Left cardiac atrium (tissue), 4 donors: ENCODE measurements around the gene CD69. TPM values are rescaled to one million over a fixed set of nuclear protein-coding genes. Genes with fewer than 3 reads are reported as not detected.
"Not testable (repeated sequence)": the region's sequence is repeated elsewhere in the genome, so short reads cannot be mapped to it uniquely, and the experiment has no call there.

Source experiments
- ATAC-seq, 2 donors: fragments of 200-7000 bp; cut with Tn5 transposase; one replicate each; pipeline ENCODE4 v1.9.1; 2020; ENCODE audit warnings: mild to moderate bottlenecking in 2 of 2, moderate library complexity in 2 of 2
- DNase-seq: peaks from one replicate; pipeline ENCODE4 v3.0.0-alpha.2; 2020
- intact Hi-C, 2 donors: fragments of 100-400 bp; cut with DNase I; formaldehyde crosslinking; loops; one replicate each; pipeline versions ENCODE4 v1.14.1 to v1.15.1; 2022 to 2023
- total RNA-seq, 2 donors: library from RNA; stranded (reverse); fragmentation: NEBNext Ultra II Directional; extraction: Animal tissue kit (Norgen Biotek cat#: 25700); gene quantifications; one replicate each; pipeline ENCODE4 v1.2.1, GENCODE V29; 2021
- donor health status: DM: no; HTN: yes; CAD: no.
- donor health status: DM: no; HTN: yes; CAD: no; lungs with severe emphysema.
- donor health status: DM: yes; HTN: yes; CAD: no.
- donor health status: Dilated cardiomyopathy.

Gene CD69
- total RNA-seq, 2 donors from 2014 or later, result 1.7 to 2.9 TPM

DNA sequence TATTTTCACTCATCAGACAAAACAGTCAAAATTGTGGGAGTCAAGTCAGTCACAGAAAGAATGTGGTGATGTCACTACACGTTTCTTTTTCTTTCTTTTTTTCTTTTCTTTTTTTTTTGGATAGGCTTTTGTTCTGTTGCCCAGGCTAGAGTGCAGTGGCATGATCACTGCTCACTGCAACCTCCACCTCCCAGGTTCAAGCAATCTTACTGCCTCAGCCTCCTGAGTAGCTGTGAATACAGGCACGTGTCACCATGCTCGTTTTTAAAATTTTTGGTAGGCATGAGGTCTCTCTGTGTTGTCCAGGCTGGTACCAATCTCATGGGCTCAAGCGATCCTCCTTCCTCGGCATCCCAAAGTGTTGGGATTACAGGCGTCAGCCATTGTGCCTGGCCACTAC, 30.1 kb downstream of the CD69 start:
- intact Hi-C loops, result no loop called here
- ATAC-seq (no peak), DNase-seq (no peak)

DNA sequence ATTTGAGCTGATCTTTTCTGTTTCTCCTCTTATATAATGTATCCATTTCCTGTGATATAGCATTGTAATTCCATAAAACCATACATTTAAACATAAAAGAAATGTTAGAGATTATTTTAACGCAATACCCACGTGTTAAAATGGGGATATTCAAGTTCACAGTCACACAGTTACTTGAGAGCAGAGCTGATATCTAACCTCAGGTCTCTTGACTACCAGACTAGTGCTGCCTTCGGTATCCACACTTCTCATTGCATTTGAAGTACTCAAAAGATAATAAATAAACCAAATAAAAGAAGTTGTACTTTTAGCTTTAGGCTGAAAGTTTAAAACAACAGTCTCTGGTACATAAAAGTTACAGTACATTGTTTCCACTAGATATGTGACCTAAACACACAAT, 30.7 kb downstream of the CD69 start:
- intact Hi-C loops, result no loop called here
- ATAC-seq (no peak), DNase-seq (no peak)

DNA sequence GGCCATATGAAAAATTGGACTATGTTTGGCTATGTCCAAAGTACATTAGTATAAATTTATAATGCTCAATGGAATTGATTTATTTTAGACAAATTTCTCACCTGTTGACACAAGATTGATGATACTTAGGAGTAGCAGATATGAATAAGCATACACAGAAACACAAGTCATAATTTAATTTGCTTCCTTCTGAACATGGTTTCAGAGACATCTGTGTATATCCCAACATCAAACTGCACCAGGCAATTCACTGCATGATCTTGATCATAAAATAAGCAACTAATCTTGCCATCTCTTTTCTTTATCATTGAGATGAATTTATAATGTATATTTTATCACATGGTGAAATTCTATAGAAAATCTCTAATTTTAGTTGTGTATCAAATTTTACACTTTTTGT, 31.6 kb downstream of the CD69 start:
- intact Hi-C loops, result no loop called here
- no peak for ATAC-seq
- DNase-seq, result no peak

DNA sequence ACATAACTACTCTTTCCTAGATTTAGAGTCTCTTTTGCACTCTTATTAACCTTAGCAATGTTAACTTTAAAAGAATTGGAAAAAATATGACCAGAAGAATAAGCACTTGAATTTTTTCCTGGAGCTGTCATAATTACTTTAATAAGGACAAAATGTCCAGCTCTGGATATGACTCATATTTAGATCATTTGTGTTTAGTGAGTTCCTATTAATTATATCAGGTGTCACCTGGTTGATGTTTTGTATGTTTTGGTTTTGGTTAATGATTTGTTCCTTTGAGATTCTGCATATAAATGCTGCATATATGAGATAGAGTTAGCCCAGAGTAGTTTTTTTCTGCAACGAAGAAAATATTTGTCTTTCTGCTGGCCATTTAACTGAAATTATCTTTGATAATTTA, 32.9 kb downstream of the CD69 start:
- ATAC-seq, result no peak

DNA sequence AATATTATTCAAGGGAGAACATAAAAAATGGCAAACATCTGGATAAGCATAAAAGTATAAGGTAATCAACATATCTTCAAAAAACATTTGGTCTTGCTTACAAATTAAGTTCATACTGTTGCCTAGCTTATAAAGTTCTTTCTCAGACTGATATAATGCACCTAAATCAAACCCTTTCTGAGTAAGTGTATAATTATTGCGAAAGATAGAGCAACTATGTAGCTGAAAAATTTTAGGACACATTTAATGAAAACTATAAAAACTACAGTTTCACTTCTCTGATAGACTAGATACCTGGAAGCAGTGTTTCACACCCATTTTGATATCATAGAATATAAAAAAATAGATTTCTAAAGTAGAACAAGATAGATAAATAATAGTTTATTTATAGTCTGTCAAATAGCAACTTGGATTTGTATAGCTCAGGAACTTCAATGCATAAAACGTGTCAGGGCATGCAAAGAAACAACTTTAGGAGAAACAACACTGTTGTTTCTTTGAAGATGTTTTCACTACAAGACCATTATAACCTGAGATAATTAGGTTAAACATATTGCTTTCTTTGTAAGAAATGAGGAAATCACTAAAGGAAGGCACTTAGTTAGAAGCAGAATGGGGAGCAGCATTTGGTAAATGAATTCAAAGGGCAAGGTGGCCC, 35.4 kb downstream of the CD69 start:
- DNase-seq (no peak), ATAC-seq (no peak)
- intact Hi-C loops, result no loop called here

More for the DNA sequence above, 32.9 kb downstream of the CD69 start:
- no peak for DNase-seq
- intact Hi-C loops, result no loop called here

DNA sequence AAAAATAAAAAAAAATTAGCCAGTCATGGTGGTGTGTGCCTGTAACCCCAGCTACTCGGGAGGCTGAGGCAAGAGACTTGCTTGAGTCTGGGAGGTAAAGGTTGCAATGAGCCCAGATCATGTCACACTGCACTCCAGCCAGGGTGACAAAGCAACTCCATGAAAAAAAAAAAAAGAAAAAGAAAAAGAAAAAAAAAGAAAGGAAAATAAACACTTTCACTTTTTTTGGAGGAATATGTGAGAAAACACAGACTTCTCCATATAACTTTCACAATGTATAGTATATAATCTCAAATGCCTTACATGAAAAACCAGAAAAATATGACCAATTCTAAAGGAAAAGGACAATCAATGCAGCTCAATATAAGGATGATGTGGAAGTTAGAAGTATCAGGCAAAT, 36.7 kb downstream of the CD69 start:
- DNase-seq (no peak), ATAC-seq (no peak)
- intact Hi-C loops, result no loop called here

DNA sequence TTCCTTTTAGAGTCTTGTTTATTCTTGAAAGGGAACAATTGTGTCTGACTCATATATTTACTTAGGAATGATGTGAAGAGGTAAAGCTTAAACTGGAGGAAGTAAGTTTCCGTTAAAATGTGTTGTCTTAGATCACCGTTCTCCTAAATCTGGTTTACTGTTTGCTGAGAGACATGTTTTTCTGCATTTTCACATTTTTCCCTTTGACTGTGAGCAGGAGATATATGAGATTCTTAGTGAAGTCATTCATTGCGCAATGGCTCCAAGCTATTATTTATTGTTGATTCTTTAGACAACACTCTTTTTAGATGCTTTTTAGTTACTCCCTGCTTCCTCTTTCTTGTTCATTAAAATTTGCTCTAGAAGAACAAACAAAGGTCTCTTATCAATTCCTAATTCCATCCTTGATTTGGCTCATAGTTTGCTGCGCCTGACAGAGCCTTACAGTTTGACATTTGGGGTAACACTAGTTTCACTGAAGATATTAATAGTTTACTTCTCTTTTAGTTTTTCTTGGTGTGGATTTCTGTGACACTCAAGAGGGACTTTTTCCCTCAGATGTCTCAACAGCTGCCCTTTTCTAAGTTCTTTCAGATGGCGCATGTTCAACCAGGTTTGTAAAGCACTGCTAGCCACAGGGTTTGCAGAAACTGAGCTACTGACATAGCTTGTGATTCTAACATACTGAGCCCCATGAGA, 39.2 kb downstream of the CD69 start:
- ATAC-seq, result no peak

DNA sequence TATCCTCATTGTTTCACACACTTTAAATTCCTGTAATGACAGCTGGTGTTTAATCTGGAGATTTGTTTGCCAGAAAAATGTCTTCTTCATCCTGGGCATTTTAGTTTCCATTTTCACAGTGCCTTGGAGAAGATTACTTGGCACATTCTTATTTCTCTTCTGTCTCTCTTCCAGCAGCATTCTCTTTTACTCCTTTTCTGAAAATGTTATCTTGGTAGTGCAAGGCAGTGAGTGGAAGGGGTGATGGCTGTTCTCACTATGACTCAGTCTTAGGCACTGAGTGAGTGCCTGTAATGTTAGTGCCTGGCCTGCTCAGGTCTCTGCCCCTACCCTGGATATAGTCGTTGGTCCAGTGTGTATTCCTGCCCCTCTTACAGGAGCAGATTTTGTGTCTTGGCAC, 40.9 kb downstream of the CD69 start:
- peak in 1 of 2 donors; percentile 33 for ATAC-seq
- intact Hi-C loops, result no loop called here

More for the DNA sequence above, 39.2 kb downstream of the CD69 start:
- intact Hi-C loops, result no loop called here
- no peak for DNase-seq

DNA sequence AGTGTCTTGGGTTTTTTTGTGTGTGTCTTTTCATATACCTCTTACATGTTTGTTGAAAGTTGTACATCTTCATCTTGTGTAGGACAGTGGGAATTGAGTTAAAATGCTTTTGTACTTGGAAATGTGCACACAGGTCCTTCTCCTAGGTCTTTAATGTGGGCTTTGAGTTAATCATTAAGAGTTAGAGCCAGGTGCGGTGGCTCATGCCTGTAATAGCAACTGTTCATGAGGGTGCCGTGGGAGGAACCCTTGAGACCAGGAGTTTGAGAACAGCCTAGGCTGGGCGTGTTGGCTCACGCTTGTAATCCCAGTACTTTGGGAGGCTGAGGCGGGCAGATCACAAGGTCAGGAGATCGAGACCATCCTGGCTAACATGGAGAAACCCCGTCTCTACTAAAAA, 41.7 kb downstream of the CD69 start:
- no peak for ATAC-seq
- DNase-seq, result no peak
- intact Hi-C loops, result no loop called here

More for the DNA sequence above, 40.9 kb downstream of the CD69 start:
- no peak for DNase-seq

DNA sequence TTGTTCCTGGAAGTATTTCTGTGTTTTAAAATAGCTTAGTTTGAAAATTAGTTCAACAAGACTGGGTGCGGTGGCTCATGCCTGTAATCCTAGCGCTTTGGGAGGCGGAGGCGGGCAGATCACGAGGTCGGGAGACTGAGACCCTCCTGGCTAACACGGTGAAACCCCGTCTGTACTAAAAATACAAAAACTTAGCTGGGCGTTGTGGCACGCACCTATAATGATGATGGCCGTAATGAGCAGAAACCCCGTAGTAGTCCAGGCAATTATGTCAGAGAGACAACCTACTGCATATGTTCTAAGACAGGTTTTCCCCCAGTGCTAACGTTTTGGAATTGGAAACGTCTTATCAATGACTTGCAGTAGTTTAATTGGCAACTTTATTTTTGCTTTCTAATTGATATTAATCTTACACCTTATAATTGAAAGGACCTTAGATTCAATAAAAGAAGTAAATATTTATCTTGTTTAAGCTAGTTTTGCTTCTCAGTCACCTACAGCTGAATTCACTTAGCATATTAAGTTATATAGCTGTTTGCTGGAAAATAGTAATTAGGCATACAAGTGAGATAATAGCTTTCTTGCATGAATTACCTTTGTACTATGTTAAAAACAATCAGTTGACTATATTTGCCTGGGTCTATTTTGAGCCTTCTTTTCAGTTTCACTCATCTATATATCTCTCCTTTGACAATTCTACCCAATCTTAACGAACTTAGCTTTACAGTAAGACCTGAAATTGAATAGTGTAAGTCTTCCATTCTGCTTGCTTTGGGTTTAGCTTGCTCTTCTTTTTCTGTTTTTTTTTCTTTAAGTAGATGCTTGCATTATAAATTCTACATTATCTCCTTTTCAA, 43.4 kb downstream of the CD69 start:
- ATAC-seq (no peak), DNase-seq (no peak)
- intact Hi-C loops, result no loop called here

DNA sequence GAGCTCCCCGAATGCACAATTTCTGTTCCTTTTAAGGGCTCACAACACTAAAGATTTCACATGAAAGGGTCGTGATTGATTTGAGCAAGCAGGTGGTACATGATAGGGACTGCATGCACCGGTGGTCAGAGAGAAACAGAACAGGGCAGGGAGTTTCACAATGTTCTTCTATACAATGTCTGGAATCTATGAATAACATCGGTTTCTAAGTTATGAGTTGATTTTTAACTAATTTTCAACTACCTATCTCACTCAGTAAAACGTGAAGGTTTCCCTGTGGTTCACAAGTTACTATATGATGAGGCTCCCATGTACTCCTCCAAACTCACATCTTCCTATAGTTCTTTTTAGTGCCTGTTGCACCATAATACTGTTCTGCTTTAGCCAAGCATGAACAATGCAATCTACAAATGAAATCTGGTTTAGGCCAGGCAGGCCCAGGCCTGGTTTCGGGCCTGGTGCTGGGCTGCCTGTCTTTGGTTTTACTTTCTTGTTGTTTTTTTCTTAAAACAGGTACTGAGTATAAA, 47.6 kb downstream of the CD69 start:
- intact Hi-C loops, ATAC-seq: not testable (repeated sequence)

DNA sequence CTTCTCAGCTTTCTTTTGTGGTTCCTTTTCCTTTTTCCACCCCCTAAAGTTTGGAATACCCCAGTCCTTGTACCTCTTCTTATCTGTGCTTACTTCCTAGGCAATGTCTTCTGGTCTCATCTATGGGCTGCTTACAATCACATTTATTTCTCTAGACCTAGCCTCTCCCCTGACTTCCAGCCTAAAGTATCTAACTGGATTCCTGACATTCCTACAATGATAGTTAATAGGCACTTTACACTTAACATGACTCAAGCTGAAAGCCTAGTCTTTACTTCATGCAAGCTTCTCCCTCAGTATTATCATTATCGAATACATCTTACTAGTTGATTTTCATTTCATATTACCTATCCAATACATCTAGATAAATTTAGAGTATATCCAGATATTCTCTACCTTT, 49.0 kb downstream of the CD69 start:
- ATAC-seq (no peak), DNase-seq (no peak)
- intact Hi-C loops, result no loop called here

More for the DNA sequence above, 47.6 kb downstream of the CD69 start:
- not testable (repeated sequence) for DNase-seq

DNA sequence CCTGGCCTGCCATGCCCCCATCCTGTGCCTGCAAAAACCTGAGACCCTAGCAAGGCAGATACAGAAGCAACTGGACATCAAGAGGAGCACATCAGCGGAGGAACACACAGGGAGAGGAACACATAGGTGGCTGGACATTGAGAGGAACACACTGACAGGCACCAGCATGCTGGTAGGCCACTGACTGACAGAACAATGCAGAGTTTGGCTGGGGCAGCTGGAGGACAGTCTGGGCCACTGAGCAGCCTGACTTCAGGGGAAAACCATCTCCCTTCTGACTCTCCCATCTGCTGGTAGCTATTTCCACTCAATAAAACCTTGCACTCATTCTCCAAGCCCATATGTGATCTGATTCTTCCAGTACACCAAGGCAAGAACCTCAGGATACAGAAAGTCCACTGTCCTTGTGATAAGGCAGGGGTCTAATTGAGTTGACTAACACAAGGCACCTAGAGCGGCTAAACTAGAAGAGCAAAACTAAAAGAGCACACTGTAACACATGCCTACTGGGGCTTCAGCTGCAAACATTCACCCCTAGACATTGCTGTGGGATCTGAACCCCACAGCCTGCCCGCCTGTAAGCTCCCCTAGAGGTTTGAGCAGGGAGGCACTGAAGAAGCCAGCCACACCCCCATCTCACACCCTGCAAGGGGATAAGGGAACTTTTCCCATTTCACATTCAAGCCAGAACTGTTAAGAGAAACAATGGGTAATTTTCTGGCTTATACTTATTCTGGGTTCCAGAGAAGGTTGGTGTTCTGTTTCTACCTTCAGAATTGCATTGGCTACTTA, 49.9 kb downstream of the CD69 start:
- no peak for DNase-seq
- intact Hi-C loops, result no loop called here
- ATAC-seq, result no peak

DNA sequence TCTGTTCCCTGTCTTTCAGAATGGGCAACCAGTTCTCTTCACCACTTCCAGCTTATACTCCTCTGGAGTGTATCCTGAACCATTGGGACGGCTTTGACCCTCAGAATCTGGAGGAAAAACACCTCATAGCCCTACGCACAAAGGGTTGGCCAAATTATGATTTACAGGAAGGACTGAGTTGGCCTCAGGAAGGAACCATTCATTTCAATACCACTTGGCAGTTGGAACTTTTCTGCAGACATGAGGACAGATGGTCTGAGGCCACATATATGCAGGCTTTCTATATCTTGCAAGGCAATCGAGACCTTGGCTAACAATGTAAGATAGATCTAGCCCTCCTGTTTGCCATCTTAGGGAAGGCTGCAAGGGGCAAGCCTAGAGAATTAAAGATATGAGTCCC, 51.8 kb downstream of the CD69 start:
- DNase-seq (no peak), ATAC-seq (no peak)
- intact Hi-C loops, result loop anchor here (5.0 kb wide), 1 partner anchor 72 kb away; no protein-coding TSS in a partner anchor

DNA sequence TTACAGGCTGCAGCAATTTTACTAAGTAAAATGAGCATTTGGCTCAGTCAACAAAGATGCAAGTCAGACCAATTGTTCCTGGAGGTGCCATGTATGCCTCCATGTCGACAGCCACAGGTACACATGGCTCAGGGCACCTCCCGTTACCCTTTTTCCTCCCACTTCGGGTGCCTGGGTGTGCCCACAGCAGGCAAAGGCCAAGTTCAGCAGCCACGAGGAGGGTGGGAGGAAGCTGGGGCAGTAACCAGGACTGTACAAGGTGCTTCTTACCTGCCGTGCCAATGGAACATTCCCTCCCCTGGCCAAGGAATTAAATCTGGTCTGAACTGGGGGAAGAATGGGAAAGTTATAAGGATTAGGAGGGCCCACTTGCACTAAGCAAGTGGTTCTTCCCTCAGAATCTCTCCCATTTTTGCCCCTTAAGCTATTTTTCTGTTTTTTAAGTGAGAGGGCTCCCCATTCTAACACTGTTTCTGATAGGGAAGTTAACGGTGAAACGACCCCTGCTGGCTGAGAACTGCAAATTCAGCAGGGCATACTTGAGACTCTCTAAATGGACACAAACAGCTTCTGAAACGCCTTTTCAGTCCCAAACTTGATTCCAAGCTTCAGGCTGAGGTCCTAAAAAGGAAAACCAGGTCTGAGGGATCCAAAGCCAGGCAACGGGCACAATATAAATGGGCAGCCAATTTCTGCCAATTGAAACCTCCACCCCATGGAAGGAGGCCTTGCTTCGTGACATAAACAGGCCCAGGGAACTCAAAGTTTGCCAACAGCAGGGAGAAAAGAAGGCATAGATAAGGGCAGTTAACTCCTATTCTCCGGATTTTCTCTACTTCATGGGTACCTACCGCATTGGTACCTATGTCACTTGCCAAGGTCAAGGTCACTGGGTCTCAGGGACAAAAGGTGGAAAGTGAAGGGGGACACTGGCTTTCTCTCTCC, 52.6 kb downstream of the CD69 start:
- peak; percentile 36 for DNase-seq
- peak; percentile 62 to 70 for ATAC-seq
- intact Hi-C loops, result loop anchor here (5.0 kb wide), 1 partner anchor 71 kb away; no protein-coding TSS in a partner anchor

DNA sequence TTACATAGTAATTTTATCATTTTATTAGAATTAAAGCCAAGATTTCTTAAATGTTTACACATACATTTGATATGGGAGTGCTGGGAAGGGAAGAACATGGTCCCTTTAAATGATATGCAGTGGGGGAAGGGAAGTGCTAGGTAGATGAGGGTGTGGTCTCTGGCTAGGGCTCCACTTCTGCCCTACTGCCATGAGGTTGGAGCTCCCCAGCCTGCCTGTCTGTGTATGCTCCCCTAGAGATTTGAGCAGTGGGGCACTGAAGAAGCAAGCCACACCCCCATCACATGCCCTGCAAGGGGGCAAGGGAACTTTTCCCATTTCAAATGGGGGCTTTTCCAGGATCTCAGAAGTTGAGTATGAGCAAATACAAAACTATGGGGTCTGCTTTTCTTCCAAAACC, 53.3 kb downstream of the CD69 start:
- intact Hi-C loops, result loop anchor here (5.0 kb wide), 1 partner anchor 70 kb away; no protein-coding TSS in a partner anchor
- no peak for ATAC-seq
- no peak for DNase-seq

DNA sequence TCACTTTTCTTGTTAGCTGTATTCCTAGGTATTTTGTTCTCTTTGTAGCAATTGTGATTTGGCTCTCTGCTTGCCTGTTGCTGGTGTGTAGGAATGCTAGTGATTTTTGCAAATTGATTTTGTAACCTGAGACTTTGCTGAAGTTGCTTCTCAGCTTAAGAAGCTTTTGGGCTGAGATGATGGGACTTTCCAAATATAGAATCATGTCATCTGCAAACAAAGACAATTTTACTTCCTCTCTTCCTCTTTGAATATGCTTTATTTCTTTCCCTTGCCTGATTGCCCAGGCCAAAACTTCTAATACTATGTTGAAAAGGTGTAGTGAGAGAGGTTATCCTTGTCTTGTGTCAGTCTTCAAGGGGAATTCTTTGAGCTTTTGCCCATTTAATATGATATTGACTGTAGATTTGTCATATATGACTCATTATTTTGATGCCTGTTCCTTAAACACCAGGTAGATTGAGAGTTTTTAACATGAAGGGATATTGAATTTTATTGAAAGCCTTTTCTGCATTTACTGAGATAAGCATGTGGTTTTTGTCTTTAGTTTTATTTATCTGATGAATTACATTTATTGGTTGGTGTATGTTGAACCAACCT, 54.5 kb downstream of the CD69 start:
- intact Hi-C loops, result loop anchor here (5.0 kb wide), 1 partner anchor 69 kb away; no protein-coding TSS in a partner anchor
- no peak for ATAC-seq
- no peak for DNase-seq
